Measurements from ENCODE around the gene CREB3L2.

Gene CREB3L2

DNA sequence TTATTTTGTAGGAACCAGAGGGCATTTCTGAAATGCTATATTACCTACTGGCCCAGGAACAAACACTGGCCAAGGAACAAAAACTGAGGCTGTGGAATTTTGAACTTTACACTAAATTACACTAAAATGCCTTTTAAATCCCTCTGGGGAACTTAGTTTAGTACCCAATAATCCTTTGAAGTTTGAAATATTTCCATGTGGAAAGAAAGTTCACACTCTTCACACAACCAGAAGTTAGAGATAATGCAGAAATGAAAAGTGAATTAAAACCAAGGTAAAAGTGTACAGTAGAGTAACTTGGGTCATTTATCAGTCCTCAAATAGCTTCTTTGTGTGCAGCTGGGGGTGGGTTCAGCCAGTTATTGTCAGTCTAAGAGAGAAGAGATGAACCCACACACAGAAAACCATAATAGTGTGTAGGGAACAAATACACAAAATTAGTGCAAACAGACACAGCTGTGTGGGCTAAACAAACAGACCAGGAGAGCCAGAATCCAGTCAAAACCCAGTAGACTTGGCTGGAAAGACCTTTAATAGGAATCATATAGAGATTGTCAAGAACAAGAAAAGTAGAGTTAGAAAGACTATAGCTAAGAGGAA is 108.6 kb downstream of the CREB3L2 start:
- no peak for DNase-seq

DNA sequence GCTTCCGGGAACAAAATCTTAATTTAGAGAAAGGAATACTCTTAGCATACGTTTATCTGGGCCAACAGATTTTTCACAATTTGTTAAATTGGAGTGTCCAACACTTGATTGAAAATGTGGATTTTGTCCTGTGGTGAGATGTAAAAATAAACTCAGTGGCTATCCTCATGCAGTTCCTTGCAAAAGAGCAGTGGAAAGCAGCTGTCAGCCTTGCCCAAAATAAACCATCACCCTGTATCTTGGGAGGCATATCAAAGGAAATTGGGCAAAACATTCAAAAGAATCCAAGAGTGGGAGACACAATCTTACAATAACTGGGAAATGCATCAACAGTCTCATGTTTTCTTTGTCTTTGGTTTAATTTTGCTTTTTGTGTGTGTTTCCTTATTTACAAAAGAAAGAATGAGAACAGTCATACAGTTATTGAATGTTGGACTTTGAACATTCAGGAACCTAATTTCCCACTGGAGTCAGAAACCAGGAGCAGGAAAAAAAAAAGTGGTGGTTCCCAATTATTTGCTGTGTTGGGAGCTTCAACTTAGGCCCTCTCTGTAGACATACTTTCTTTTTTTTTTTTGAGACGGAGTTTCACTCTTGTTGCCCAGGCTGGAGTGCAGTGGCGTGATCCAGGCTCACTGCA is 110.8 kb downstream of the CREB3L2 start:
- no peak for DNase-seq

DNA sequence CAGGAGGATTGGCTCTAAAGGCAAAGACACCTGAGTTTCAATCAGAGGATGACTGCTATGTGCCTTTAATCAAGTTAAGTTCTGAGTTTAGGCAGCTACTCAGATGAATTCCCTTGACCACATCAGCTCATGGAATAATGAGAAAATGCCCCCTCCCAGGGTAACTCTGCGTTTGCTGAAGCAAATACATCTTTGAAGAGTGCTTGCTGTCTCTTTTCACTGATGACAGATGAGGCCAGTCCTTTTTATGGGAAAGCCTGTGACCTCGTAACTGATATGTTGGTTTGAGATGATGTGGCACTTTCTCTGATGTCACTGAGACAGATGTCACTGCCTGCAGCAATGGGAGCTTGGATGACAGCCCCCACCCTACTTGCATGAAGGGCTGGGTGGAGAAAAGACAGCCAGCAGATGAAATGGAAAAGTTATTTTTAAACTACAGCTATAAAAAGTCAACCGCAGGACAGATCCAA is 111.4 kb downstream of the CREB3L2 start:
- DNase-seq, result peak; percentile 21

DNA sequence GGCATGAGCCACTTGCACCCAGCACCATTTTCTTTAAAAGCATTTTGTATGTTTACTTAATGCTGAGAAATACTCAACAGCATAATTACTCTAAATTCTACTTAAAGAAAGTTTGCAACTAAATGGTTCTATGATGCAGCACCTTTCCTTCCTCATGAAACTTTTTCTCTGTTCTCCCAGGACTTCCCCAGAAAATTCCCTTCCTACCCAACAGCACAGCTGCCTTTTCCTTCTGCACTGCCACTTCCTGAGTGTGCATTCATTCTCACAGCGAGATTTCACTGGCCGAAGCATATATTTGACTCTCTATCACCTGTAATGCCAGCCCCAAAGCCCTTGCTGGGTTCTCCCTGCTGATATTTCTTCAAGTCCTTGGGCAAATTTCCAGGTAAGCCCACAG is 113.6 kb downstream of the CREB3L2 start:
- DNase-seq, result no peak

DNA sequence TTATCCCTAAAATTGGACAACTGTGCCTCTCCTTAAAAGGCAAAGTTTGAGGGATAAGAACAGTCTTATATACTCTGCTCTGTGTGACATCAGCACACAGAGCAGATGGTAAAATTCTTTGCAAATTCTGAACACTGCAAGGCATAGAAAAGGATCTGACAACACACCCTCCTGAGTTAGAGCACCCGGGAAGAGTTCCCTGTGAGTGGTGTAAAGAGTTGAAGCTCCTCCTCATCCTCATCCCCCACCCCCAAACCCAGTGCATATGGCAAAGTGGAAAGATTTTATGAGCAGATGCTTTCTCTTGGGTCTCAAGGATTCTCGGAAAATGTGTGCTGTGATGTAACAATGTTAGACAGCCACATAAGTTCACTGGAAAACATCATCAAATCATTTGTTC is 115.1 kb downstream of the CREB3L2 start:
- DNase-seq, result peak; percentile 83

DNA sequence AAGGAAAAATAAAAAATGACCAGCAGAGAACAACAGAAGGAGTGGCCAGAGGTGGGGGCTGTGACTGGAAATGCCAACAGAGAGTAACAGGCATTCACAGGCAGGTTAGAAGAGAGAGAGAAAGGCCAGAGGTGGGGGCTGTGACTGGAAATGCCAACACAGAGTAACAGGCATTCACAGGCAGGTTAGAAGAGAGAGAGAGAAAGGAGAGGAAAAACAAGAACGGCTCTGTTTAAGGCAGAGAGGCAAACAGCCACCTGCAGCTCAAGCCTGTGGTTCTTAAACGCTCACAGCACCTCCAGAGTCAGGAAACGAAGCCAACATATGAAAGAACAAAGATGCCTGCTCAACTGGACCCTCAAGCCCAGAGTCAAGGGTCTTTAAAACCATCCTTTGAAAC is 115.6 kb downstream of the CREB3L2 start:
- no peak for DNase-seq

DNA sequence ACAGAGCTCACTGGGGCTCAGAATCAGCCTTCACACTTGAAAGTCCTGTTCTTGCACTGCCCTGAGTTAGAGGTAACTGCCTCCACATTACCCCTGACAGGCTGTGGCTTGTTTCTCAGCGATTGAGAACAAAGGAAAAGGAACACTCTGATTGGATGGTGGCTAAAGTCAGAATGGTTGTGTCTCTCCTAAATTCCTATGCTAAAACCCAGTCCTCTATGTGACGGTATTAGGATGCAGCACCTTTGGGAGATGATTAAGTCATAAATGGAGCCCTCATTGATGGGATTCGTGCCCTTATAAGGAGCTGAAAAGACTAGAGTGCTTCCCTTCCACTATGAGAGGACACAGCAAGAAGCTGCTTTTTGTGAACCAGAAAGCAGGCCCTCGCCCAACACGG is 116.2 kb downstream of the CREB3L2 start:
- peak; percentile 50 for DNase-seq

DNA sequence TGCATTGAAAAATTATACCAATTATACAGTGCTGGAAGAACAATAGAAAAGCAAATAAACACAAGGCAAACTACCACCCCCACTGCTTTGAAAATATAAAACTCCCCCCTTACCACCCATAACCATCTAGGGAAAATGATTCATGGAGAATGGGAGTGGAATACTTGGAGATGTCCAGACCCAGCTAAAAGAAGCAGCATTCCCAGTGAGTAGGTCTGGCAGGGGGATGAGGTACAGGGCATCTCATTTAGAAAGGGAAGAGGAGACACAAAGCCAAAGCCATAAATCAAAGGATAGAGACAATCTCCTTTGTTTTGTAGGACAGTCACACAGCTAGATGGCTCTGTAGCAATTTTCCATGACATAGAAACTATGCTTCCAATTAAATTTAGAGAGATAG is 119.1 kb downstream of the CREB3L2 start:
- DNase-seq, result peak; percentile 79

DNA sequence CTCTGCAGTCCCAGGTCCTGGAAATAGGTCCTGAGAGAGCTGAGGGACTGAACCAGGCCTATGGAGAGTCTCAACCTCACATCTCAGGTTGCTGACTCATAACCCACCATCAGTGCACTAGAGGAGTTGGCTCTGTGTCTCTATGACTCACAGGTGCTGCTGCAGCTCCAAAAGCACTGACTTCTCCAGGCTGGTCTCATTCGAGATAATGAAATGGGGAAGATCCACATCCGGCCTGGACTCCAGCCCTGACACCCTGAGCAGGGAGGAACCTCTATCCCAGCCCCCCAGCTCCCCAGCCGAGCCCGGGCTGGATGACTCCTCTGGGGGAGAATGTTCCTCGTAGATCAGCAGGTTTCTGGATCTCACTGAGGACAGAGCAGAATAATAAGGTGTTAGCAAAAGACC is 119.6 kb downstream of the CREB3L2 start:
- DNase-seq, result peak; percentile 100

DNA sequence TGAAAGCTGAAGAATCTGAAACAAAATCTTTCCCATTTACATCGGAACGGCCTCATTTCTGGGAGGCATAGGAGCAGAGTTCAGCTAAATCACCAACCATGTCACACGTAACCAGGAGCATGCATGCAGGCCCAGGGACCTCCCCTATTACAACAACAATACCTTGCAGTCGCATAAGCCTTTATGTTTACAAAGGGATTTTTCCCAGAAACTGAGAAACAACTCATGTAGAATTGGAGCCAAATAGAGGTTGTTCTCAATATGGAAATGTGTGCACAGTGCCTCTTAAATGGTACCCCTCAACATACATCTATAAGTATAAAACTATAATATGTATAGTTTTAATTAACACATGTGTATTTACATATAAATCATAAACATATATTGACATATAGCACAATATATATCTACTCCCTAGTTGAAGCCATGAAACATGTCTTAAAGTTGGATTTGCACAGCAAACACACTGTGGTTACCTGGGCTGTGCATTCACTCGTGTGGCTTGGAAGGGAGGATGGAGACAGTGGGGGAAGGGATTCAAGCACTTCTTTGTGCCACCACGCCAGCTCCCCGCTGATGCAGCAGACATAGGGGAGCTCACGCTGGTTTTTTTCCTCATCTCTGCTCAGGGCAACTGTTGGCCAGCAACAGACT is 120.2 kb downstream of the CREB3L2 start:
- no peak for DNase-seq

DNA sequence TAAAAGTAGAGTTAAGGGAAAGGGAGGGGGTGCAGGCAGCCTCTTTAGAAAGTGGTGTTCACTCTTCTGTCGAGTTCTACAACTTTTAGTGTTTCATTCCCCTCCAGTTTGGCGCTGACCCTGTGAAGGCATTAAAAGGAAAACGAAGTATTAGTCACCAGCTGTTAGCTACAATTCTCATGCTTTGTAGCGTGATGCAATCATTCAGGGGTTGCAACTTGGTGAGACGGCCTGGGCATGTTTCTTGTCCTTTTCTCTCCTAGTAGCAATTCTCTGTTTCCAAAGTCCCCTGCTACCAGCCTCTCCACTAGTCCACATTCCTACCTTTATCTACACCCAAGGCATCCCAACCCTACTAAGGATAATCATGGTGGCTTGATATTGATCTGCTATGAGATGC is 121.5 kb downstream of the CREB3L2 start:
- peak; percentile 87 for DNase-seq

DNA sequence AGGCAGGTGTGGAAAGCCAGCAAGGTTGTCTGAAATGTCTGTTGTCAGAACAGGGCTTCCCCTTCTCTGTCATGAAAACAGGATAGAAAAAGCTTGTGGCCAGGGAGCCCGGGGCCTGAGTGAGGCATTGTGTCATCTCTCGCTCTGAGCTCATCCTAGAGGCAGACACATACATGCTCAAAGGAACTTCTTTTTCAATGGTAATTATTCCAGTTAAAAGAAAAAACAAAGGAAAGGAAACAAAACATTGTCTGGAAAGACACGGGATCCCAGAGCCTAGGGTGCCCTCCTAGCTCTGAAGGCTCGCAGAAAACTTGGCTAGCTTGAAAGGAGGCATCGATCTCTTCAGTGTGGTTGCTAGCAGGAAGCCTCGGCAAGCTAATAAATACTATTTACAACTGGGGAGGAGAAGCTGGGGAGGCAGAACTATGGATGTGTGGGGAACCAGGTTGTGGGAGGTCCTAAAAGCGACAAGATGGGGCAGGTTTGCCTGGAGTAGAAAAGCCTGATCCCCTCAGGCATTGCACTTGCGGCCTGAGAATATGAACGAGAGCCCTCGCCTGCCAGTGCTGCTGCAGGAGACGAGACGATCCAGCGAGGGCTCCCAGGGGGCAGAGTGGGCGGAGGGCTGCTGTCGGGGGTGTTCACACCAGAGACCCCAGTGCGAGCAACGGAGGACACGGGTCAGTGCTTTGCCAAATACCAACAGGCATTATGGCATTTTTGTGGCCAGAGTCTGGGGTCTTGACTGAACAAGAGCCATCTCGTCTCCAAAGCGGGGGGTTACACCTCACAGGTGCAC is 122.3 kb downstream of the CREB3L2 start:
- peak; percentile 68 for DNase-seq

DNA sequence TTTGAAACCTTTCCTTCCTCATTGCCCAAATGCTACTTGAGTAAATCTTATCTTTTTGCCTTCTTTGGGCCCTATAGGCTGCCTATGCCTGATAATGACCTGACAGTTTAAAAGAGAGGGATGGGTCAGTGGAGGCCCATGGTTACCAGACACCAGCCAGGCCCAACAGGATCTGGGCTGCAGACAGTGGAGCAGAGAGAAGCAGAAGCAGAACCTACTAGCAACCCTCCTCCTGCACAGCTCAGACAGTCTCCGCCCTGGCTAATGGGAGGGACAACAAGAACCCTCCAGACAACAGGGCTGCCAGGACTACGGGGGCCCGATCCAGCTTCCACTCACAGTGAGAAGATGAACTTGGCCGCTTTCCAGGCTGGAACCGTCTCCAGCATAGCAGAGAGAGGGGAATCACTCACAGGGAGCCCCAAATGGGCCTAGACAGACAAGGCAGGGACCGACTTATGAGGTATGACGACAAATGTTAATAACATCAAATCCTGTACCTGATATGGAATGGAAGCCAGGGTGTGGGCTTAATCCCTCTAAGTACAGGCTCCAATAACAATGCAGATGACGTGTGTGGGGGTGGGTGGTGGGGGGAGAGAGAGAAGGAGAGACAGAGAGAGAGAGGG is 123.4 kb downstream of the CREB3L2 start:
- no peak for DNase-seq

DNA sequence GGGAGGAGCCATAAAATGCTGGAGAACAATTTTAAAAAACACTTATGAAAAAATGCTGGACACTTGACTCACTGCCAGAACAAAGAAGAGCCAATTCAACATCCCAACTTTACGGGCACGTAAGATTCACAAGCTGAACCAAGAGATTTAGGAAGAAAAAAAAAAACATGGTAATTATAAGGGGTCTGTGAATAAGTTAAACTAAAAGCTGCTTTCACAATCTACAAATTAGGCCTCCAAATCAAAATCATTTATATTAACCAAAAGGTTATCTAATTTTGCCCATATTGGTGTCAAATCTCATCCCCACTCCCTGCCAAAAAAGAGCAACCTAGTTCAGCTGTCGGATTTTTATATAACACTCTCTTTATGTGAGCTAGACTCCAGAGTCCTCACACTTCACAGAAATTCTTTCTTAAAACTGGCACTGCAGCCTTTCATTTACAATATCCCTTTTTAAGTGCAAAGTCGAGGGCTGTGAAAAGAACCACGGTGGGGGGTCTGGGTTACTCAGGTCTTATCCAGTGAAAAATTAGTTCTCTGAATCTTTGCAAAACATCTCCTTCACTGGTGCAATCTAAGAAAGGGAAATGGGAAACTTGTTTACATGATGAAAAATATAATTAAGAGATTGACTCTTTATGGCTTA is 124.7 kb downstream of the CREB3L2 start:
- no peak for DNase-seq

DNA sequence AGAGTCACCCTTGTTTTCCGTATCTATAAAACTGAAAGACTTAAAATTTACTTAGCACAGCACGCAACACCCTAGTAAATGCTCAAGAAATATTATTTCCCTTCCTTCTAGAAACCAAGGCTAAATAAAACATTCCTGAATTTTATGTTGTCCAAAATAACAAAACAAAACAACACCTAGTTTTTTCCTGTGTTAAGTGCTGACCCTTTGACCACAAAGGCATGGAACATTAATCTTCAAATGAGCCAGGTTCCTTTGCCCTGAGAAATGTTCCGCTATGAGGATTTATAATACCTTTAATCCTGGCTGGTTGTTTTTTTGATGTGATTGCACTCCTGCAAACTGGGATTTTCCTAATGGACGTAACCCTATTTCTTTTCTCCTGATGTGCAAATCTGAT is 126.1 kb downstream of the CREB3L2 start:
- DNase-seq, result no peak

DNA sequence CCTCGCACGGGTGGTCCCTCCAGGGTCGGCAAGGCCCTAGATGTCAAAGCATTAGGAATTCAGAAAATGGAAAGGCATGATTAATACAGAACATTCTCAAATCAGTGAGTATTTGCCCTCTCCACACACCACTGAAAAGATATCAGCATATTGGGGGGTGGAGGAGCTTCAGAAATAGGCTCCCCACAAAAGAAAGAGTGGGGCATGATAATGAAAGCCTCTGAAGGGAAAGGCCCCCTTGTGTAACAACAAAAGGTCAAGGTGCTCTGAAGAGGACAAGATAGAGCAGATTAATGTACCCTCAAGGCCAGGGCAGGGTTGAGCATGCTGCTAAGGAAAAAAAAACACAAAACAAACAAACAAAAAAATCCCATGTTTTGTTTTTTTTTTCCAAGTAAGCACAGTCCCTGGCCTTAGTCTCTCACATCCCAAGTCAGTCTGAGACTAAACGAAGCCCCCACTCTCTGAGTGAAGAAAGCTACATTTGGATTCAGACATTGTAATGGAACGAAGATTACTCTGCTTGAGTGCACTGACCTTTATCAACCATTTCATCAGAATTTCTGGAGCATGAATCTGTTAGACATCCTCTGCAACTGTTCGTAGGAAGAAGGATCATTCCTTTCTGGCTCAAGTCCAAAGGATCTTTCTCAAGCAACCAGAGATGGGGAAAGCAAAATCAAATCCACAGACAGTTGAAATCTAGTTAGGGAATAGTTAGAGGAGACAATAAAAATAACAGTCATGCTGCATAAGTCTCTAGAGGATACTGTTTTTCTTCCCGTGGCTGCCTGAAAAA is 127.7 kb downstream of the CREB3L2 start:
- peak; percentile 98 for DNase-seq

DNA sequence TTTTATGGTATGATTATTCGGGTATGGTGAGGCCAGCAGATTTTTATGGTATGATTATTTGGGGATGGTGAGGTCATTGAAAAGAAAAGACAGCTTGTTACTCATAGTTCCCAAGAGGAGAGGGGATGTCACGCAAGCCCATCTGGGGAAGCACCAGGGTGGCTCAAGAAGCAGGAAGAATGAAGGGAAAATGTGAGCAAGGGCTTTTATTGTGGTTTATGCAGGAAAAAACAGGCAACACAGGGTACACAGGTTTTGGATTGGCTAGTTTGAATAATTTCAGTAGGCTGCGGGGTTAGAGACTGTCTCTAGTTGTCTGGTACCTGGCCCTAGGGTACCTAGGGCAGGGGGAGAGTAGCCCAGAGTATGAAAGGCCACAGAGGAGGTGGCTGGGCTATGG is 128.4 kb downstream of the CREB3L2 start:
- DNase-seq, result peak; percentile 98

DNA sequence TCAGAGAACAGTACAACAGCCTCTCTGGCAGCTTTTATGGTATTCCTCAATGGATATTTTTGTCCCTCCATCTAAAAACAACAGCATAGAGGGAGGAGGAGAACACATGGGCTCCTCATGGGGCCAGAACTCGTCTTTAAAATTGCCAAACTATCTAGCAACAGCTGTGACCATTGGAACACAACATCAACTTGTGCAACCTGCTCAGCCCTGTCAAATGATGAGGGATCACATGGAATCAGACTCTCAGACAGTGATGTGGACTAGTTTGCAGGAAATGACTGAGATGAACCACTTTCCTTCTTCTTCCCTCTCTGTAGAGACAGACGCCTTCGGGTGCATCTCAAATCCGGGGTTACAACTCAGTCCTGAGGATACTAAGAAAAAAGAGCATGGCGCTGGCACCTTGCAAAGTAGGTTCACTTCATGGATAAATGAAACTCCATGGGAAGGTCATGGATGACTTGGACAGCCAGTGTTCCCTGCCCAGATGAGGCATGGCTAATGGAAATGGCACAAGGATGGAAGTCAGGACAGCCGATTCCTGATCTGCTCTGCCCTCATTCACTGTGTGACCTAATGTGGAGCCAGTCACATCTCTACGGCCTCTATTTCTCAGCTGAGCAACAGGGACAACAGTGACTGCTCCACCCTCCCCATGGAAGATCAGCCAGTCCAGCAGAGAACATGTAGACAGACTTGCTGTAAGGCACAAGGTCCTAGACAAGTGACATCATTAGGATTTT is 130.5 kb downstream of the CREB3L2 start:
- no peak for DNase-seq

DNA sequence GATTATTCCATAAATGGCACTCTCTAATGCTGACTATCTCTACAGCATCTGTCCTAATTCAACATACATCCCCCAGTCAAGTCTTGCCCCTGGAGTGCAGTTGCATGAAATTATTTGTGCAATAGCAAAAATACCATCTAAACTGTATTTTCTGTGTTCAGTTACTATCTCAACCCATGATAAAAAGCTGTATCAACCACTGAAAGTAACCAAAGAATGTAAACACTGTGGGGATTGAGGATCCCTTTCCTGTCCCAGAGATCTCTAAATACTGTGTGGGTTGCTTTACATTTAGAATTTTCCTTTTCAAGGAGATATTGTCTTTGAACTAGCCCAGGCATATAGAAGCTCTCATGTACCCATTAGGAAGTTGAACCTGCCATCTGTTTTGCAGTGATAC is 131.2 kb downstream of the CREB3L2 start:
- no peak for DNase-seq

DNA sequence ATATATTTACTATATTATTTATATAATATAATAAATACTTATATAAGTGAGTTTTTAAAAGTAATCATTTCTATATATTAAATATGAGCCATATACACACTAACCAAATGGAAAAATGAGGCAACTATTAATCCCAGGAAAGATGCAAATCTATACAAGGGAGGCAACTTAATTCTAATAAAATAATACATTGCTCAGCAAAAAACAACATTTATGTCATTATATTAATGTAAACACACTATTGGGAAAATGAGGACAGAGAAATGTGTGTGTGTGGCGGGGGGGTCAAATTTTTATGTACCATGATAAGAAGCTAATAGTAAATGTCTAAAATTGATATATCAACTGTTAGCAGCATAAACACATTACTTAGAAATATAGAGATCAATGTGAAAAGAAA is 131.8 kb downstream of the CREB3L2 start:
- DNase-seq, result no peak

DNA sequence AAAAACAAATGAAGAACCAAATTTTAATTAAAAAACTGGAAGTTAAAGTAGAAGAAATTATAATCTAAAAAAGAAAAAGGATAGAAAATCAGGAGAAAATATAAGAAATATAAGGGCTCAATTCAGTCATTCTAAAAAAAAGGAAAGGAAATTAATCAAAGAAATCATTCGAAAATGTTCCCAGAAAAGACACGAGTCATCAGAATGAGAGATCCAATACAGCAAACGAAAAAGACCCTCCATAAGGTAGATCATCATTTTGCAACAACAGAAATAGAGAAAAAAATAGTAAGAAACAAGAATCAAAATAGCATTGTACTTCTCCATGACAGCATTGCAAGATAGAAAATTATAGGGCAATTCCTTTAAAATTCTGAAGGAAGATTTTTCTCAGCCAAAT is 132.6 kb downstream of the CREB3L2 start:
- no peak for DNase-seq

Measured in fibroblast of skin of back (primary cell).